Cardiac fibroblast (primary cell): ENCODE data around the gene TIGD2.
"Not testable (repeated sequence)": the region's sequence is repeated elsewhere in the genome, so short reads cannot be mapped to it uniquely, and the experiment has no call there.

ENCODE experiments used
- DNase-seq, 2 donors: peaks; one replicate each; pipeline versions ENCODE4 v3.0.0 to v3.0.0-alpha.2; 2010; ENCODE audit warnings: low read depth in 2 of 2
- H3K4me3 ChIP-seq, 2 donors: replicated peaks in 1 of 2; 1 replicate in 1 of 2; 2 replicates in 1 of 2; pipeline ENCODE4 v1.5.1; 2011; ENCODE audit warnings: low read depth in 2 of 2, low read length in 2 of 2, mild to moderate bottlenecking in 2 of 2, moderate library complexity in 1 of 2
- CTCF ChIP-seq: IDR thresholded peaks from one replicate; pipeline ENCODE4 v1.5.1; 2011; ENCODE audit warnings: low read depth, mild to moderate bottlenecking, low read length, inconsistent platforms

The TIGD2 gene

GRCh38 chr4:89140168-89140759, 28.9 kb downstream of the TIGD2 start:
- TF ChIP-seq CTCF, result no peak
- no peak overlapping the region for H3K4me3 ChIP-seq
- DNase-seq, result no peak

- no peak for DNase-seq
- TF ChIP-seq CTCF, result no peak
- H3K4me3 ChIP-seq, result no peak overlapping the region
Observed at GRCh38 chr4:89142691-89143669, 31.6 kb downstream of the TIGD2 start.

GRCh38 chr4:89144652-89145051, 33.3 kb downstream of the TIGD2 start:
- not testable (repeated sequence) for H3K4me3 ChIP-seq, DNase-seq

GRCh38 chr4:89146196-89146595, 34.9 kb downstream of the TIGD2 start:
- H3K4me3 ChIP-seq, result no peak overlapping the region
- no peak for TF ChIP-seq CTCF
- DNase-seq, result no peak

GRCh38 chr4:89152972-89153371, 41.6 kb downstream of the TIGD2 start:
- TF ChIP-seq CTCF, result no peak
- peak in 1 of 2 donors; percentile 17 for DNase-seq
- H3K4me3 ChIP-seq, result no peak overlapping the region

GRCh38 chr4:89156174-89156914, 45.0 kb downstream of the TIGD2 start:
- DNase-seq, result no peak
- no peak overlapping the region for H3K4me3 ChIP-seq

More at GRCh38 chr4:89156174-89156914, 45.0 kb downstream of the TIGD2 start:
- TF ChIP-seq CTCF, result no peak
